ENCODE measurements around the gene RYR3. TPM values are rescaled to one million over a fixed set of nuclear protein-coding genes. Genes with fewer than 3 reads are reported as not detected.

The RYR3 gene
- total and polyA plus RNA-seq, 10 of the 15 experiments (the other 5 are each of a cell fraction or from before 2014, with no cell fraction given), result under 0.01 to 0.44 (median 0.16) TPM; not detected in 5

GRCh38 chr15:33448961-33449606 lies 138.3 kb downstream of the RYR3 start:
- Histone ChIP-seq H2AFZ (ENCODE audit: control insufficient read depth, low read depth, low read length) (no peak overlapping the region), H3K4me3 (no peak overlapping the region), H3K27ac (ENCODE audit: control insufficient read depth, insufficient read depth) (no peak overlapping the region), H4K20me1 (ENCODE audit: control insufficient read depth, insufficient read depth) (no peaks in the 10 kb centered on the region), H3K4me1 (ENCODE audit: control insufficient read depth, insufficient read depth, low read length) (no peaks in the 10 kb centered on the region), H3K79me2 (ENCODE audit: control insufficient read depth, insufficient read depth, low read length) (no peaks in the 10 kb centered on the region), H3K27me3 (replicated peaks in 1 of 2; ENCODE audit: control insufficient read depth in 2 of 2, insufficient read depth in 2 of 2, low read length in 1 of 2) (peaks cover 0 to 3% of the 10 kb centered on the region in 2 experiments; a peak in 2 of 4 replicates), H3K36me3 (ENCODE audit: control insufficient read depth in 2 of 2, insufficient read depth in 2 of 2, low read length in 1 of 2) (no peaks in the 10 kb centered on the region), H3K4me2 (ENCODE audit: control insufficient read depth, insufficient read depth) (no peak overlapping the region), H3K9me3 (replicated peaks; ENCODE audit: control insufficient read depth, insufficient read depth, low read length) (no peaks in the 10 kb centered on the region), H3K9ac (ENCODE audit: control insufficient read depth, insufficient read depth, low read length) (no peak overlapping the region)
- intact Hi-C loops (cut with micrococcal nuclease; ENCODE audit: unreplicated experiment), result no loop called here
- ChIA-PET CTCF (no interaction called here), POLR2A (no interaction called here), SMC1A (ENCODE audit: uncharacterized antibody, unreplicated experiment) (no interaction called here), RAD21 (ENCODE audit: unreplicated experiment) (no interaction called here)
- ATAC-seq (no peak), DNase-seq (ENCODE audit: low read depth, low spot score) (no peak), FAIRE-seq (no peak)
- 30% methylated on average over 9 of the region's 9 CpGs for WGBS (ENCODE audit: insufficient coverage, insufficient replicate concordance, low lambda C conversion rate, missing lambda C conversion rate)
- in situ Hi-C loops (cut with MboI), result no loop called here
- no peak for TF ChIP-seq RELB (IDR thresholded peaks at IDR 0.05; ENCODE audit: low read depth)
- no peak for TF ChIP-seq ZZZ3 (IDR thresholded peaks at IDR 0.05; ENCODE audit: control insufficient read depth, insufficient read length, low read depth)
- no peak for TF ChIP-seq EZH2 (IDR thresholded peaks at IDR 0.05; ENCODE audit: borderline replicate concordance, control insufficient read depth, low read depth, low read length)
- TF ChIP-seq ZBED1 (IDR thresholded peaks at IDR 0.05; ENCODE audit: borderline replicate concordance), result no peak
- TF ChIP-seq USF1 (IDR thresholded peaks at IDR 0.05; ENCODE audit: borderline replicate concordance, extremely low read length, insufficient read depth, low read depth, low read length), result no peak
- TF ChIP-seq NRF1 (conservative IDR thresholded peaks at IDR 0.05; ENCODE audit: low read depth, low read length), result no peak
- no peak for TF ChIP-seq RAD21 (IDR thresholded peaks at IDR 0.05; ENCODE audit: insufficient read depth, low read depth, low read length)
- TF ChIP-seq CHD1 (IDR thresholded peaks at IDR 0.05; ENCODE audit: low read depth, low read length), result no peak
- TF ChIP-seq ZNF687 (IDR thresholded peaks at IDR 0.05), result no peak
- BruUV-seq (replicated peaks), result no TSS peak
